Forelimb muscle (tissue), 1 donor: ENCODE results near the gene CDKAL1. TPM values are rescaled to one million over a fixed set of nuclear protein-coding genes. Genes with fewer than 3 reads are reported as not detected.

Experiments
- DNase-seq: peaks from one replicate; pipeline ENCODE4 v3.0.0-alpha.2; 2013; ENCODE audit warnings: low read depth
- polyA plus RNA-seq: library from polyadenylated mRNA; unstranded; fragments of 120-200 nt; gene quantifications from one replicate; pipeline ENCODE4 v1.2.1, GENCODE V29; 2013; ENCODE audit not compliant: insufficient read length

The CDKAL1 gene
- polyA plus RNA-seq, 1 donor = 12.7 TPM

DNA sequence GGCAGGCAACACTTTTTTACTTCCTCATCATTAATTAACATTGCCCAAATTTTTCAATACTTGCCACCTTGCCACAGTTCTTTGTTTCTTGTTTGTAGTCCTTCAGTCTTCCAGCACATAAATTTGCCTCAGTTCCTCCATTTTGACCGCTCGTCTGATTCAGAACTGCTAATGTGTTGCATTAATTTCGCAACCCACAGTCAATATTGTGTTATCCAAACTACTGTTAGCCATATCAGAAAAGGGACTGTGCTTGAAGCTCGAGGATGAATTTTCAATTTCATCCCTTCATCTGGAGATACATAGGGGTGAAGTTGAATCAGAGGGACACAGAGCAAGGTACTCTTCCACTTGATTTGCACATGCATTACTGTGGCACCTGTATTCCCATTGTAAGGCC, 421.5 kb downstream of the CDKAL1 start:
- DNase-seq = no peak

GRCh38 chr6:20960067-20960466, 425.8 kb downstream of the CDKAL1 start:
- DNase-seq = no peak

- no peak for DNase-seq
Measured at GRCh38 chr6:20965276-20965675, 431.0 kb downstream of the CDKAL1 start.

- DNase-seq = no peak
Measured at GRCh38 chr6:20965915-20966314, 431.7 kb downstream of the CDKAL1 start.

GRCh38 chr6:20969551-20969950, 435.3 kb downstream of the CDKAL1 start:
- no peak for DNase-seq

- no peak for DNase-seq
Measured at GRCh38 chr6:20976391-20976918, 442.2 kb downstream of the CDKAL1 start.

DNA sequence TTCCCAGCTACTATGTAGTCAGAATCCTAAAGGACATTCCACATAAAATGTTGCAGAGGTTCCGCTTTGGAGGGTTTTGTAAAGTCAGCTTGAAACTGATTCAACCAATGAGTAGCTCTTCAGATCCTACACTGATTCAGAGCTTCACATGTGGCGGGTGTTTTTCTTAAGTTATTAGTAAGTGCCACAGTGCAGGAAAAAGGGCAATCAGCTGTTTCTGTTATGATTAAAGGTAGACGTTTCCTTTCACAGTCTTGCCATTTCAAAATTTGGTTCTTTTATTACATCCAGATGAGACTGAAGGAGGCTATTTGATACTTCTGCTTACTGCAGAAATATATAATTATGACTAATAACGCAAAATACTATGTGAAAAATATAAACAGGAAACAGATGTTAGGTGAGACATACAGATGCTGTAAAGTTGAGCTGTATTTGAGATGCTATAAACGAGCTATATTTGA, 443.9 kb downstream of the CDKAL1 start:
- DNase-seq = peak; percentile 43

GRCh38 chr6:20979076-20979475, 444.8 kb downstream of the CDKAL1 start:
- no peak for DNase-seq

DNA sequence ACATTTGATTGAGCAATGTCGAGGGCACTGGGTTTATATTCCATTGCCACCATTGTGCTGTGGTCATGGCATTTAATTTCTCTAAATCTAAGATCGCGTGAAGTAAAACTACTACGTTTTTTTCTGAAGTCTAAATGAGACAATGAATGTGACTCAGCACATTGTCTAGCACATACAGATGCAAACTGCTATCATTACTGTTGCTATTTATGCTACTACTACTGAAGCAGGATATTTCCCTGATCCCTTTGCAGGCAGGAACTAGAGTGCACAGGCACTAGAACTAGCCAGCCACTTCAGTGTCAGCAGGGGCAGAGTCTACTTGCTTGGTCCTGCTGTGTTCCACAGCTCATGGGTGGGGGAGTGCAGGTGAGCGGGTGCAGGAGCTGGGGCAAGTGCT, 449.7 kb downstream of the CDKAL1 start:
- no peak for DNase-seq

GRCh38 chr6:20985821-20986220, 451.6 kb downstream of the CDKAL1 start:
- DNase-seq = no peak

DNA sequence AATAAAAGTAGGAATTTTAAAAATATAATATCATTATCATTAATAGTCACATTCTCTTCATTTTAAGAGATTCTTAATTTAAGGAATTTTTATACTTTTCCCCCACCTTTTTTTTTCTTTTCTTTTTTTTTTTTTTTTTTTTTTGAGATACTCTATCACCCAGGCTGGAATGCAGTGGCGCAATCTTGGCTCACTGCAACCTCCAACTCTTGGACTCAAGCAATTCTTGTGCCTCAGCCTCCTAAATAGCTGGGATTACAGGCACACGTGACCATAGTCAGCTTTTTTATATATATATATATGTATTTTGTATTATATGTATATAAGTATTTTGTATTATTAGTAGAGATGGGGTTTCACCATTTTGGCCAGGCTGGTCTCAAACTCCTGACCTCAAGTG, 457.7 kb downstream of the CDKAL1 start:
- no peak for DNase-seq

GRCh38 chr6:20996099-20996498, 461.8 kb downstream of the CDKAL1 start:
- DNase-seq = no peak

DNA sequence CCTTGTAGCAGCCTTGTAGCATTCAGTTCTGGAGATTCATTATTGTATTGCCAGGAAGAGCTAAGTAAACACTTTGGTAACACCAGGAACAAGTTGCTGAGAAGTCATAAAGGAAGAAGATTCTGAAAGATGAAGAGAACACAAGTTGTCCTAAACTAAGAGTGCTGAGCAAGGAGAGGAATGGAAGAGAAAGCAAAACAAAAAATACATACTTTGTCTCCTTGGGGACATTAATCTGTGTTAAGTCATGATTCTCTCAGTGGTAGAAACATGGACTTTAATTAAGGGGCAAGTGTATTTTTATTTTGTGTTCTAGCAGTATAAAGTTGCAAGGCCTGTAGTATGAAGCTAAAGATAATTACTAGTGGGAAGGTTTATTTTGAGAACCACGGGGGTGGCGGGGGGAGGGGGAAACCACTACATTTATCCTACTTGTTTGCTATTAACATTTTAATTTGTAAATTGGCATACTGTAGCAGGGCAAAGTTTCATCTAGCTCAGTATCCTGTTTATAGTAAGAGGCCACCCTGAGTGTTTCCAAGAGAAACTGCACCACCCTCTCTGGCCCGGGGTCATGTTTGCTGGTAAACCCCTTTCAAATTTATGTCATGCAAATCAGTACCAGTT, 463.0 kb downstream of the CDKAL1 start:
- no peak for DNase-seq

GRCh38 chr6:20997770-20998147, 463.5 kb downstream of the CDKAL1 start:
- no peak for DNase-seq

DNA sequence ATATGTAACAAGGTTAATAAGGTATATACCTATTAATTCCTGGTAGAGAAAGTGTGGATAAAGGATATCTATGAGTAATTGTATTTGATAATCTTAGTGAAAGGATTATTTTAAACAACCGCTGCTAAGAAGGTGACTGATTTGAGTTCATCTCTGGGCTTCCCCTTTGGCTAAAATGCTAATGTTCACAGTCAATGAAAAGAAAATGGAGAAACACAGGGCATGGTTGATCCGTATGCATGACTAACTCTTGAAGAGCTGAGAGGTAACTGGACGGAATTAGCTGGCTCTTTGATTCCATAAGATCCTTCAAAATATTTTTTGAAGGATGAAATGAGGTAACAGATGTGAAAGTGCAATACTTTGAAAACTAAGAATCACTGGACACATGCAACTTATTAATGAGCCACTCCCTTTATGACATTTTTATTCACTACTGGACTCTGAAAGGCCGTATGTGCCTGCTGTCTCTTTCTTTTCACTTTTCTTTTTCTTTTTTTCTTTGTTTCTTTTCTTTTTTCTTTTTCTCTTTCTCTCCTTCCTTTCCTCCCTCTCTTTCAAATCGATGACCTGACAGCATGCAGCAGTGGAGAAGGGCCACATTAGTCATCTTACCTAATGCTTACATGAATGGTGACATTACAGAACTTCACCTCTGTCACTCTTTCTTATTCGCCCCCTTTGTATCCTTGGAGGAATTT, 464.6 kb downstream of the CDKAL1 start:
- no peak for DNase-seq

GRCh38 chr6:21000331-21000801, 466.1 kb downstream of the CDKAL1 start:
- DNase-seq = no peak

DNA sequence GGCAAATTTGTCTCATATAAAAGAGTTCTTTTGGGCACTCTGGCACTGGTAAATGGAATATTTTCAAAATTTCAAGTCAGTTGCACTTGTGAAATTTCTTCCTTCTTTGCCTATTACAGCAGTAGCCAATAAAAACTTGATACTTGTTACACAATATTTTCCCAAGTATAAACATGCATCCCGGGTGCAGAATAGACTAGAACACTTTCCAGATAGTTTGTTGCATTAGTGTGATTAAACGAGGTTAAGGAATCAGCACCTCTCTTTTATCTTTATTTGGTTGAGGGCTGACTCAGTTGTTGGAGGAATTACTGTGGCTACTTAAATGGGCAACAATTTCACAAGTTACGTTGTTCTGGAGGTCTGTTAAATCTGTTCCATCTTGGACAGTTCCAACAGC, 467.5 kb downstream of the CDKAL1 start:
- no peak for DNase-seq

DNA sequence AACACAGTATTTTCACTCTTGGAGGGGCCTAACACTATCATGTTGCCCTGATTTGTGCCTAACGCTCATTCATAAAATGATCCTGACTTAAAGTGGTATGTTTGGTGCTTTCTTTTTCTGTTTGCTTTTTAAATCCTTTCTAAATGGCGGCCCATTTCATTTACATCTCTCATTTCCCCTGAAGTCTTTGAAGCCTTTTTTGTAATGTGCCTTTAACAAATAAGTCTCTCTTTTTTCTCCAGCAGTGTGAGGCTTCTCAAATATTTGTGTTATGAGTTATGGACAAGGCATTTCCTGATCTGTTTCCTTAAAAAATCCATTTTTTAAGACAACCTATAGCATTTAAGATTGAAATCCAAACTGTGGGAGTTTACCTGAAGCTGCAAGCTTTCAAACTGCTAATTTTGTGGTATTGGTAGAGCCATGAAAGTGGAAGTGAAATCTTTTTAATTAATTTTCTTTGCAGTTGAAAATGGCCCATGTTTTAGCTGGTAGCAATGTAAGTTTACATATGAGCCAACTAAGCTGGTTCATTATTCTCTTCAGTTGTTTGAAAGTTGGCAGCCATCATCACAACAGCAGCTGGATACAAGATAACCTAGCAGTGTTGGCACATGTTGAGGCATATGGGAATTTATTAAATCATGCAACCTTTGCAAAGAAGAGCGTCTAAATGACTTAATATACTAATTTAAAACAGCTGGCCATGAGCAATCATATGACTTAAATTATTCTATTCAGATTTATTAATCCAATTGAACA, 469.7 kb downstream of the CDKAL1 start:
- no peak for DNase-seq

DNA sequence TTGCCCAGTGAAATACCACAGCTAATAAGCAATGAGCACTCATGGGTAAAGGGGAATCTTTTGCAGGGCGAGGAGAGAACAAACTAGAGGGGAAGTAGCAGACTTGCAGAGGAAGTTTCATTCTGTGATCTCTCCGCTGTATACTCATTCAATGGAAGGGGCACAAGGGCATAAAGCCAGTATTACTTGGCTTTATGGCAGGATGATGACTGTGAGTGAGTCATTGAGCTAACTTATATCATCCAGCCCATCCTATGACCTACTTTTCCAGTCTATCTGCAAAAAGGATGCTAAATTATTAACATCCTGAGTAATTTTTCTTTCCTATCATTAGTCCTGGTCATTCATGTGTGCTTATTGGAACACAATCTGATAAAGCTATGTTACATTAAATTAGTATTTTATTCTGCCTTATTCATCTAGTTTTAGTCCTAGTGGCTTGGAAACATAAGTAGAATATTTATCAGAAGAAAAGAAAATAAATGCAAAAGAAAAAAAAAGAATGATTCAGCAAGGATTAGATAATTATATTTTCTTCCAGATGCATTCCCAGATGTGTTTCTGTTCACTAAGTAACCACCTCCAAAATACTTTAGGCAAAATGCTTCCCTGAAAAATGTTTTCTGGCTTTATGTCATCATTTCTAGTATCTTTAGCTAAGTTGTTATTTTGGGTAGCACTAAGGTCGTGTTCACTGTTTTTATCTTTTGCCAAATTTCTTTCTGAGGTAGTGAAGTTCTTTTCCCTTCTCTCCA, 471.7 kb downstream of the CDKAL1 start:
- peak; percentile 56 for DNase-seq

DNA sequence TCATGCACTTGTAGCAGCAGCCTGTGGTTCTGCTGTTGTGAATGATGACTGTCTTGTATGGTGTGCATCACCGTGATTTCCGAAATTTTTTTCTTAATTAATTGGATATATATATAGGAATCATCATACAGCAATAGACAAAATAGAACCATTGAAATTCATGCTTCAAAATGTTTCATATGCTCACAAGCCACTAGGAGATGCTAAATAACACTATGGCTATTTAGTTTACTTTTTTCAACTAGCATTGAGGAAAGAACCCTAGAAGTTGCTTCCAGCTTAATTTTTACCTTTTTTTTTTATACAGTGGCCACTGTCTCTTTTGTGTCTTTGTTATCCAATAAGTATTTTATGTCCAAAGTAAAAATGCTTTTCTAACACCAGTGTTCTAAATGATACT, 485.4 kb downstream of the CDKAL1 start:
- DNase-seq = no peak

DNA sequence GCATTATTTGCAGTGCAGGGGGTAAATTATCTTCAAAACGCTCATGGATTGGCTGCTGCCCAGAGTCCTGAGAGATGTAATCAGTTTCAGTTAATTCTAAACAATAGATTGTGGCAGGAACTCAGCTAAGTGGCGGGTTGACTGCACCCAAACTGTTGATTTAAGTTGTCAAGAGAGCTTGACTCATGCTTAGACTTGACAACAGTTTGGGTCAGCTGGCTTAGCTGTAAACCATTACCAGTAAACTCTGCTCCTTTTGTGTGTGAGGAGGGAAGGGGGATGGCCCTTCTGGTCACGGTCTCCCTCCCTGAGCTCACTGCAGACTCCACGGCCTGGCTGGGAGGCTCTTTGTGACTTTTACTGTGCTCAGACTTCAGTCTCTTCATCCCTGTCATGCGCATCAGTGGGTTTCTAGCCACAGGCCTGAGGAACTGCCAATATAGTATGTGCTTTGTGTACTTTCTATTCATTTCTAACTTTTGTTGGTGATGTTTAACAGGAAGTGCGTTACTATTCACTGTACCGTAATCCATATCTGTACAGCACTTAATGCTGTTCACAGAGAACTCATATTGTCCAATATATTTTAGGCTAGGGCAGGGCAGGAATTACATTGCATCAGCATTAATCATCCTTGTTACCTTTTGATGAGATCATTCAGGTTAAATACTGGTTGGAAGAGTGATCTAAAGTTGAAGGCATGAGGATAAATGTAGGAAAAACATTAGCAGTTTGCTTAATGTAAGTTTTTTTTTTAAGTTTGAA, 488.3 kb downstream of the CDKAL1 start:
- no peak for DNase-seq
